ENCODE results near the gene ACAA2.
"Not testable (repeated sequence)": the region's sequence is repeated elsewhere in the genome, so short reads cannot be mapped to it uniquely, and the experiment has no call there.

The ACAA2 gene

GRCh38 chr18:49844903-49845302 is 31.6 kb upstream of the ACAA2 start:
- no peak for DNase-seq

GRCh38 chr18:49843778-49844625 is 30.7 kb upstream of the ACAA2 start:
- DNase-seq, result no peak

GRCh38 chr18:49843131-49843530 is 29.8 kb upstream of the ACAA2 start:
- DNase-seq, result no peak

GRCh38 chr18:49842656-49843055 is 29.3 kb upstream of the ACAA2 start:
- no peak for DNase-seq

- DNase-seq, result no peak
These were observed 28.2 kb upstream of the ACAA2 start for GRCh38 chr18:49841236-49842217.

- no peak for DNase-seq
These were observed 25.7 kb upstream of the ACAA2 start for GRCh38 chr18:49839012-49839411.

- DNase-seq, result no peak
These were observed 25.0 kb upstream of the ACAA2 start for GRCh38 chr18:49838381-49838780.

GRCh38 chr18:49837889-49838288 is 24.6 kb upstream of the ACAA2 start:
- DNase-seq, result no peak

GRCh38 chr18:49837316-49837835 is 24.0 kb upstream of the ACAA2 start:
- DNase-seq, result not testable (repeated sequence)

- no peak for DNase-seq
These were observed 22.1 kb upstream of the ACAA2 start for GRCh38 chr18:49835405-49835804.

GRCh38 chr18:49834258-49834657 is 20.9 kb upstream of the ACAA2 start:
- DNase-seq, result no peak

GRCh38 chr18:49833814-49834213 is 20.5 kb upstream of the ACAA2 start:
- no peak for DNase-seq

GRCh38 chr18:49832221-49832647 is 18.9 kb upstream of the ACAA2 start:
- no peak for DNase-seq

GRCh38 chr18:49827996-49828395 is 14.7 kb upstream of the ACAA2 start:
- DNase-seq, result no peak

- DNase-seq, result peak; percentile 66
These were observed 6.7 kb upstream of the ACAA2 start for GRCh38 chr18:49819823-49820671.

- no peak for DNase-seq
These were observed 5.8 kb upstream of the ACAA2 start for GRCh38 chr18:49819071-49819662.

- no peak for DNase-seq
These were observed 4.6 kb upstream of the ACAA2 start for GRCh38 chr18:49817947-49818346.

GRCh38 chr18:49815927-49816326 is 2.6 kb upstream of the ACAA2 start:
- no peak for DNase-seq

- no peak for DNase-seq
These were observed 790 bp upstream of the ACAA2 start for GRCh38 chr18:49814147-49814499.

GRCh38 chr18:49813069-49813318 is 339 bp downstream of the ACAA2 start:
- no peak for DNase-seq

GRCh38 chr18:49812286-49813068 is 856 bp downstream of the ACAA2 start:
- no peak for DNase-seq
